H9 (cell line): Measurements from ENCODE around the gene STK26. TPM values are rescaled to one million over a fixed set of nuclear protein-coding genes. Genes with fewer than 3 reads are reported as not detected.

ENCODE experiments used
- DNase-seq: peaks from one replicate; pipeline ENCODE4 v3.0.0-alpha.2; 2017
- H2AFZ ChIP-seq: one replicate; pipeline ENCODE4 v1.6.1; 2013; ENCODE audit warnings: mild to moderate bottlenecking, low read length, control low read depth, moderate library complexity
- H2AK5ac ChIP-seq: 2 replicates; pipeline ENCODE4 v1.6.1; 2013; ENCODE audit warnings: low read length, control low read depth, mixed read lengths; ENCODE audit not compliant: insufficient read length
- H2BK120ac ChIP-seq: one replicate; pipeline ENCODE4 v1.6.1; 2013; ENCODE audit warnings: low read depth, mild to moderate bottlenecking, low read length, control low read depth, inconsistent platforms; ENCODE audit not compliant: poor library complexity, severe bottlenecking
- H2BK12ac ChIP-seq: 2 replicates; pipeline ENCODE4 v1.6.1; 2013; ENCODE audit warnings: low read length, control low read depth, mixed read lengths, low read depth; ENCODE audit not compliant: insufficient read length
- H2BK15ac ChIP-seq: 2 replicates; pipeline ENCODE4 v1.6.1; 2013; ENCODE audit warnings: low read depth, low read length, control low read depth
- H2BK20ac ChIP-seq: one replicate; pipeline ENCODE4 v1.6.1; 2013; ENCODE audit warnings: low read depth, mild to moderate bottlenecking, low read length, control low read depth, inconsistent platforms; ENCODE audit not compliant: poor library complexity, severe bottlenecking
- H2BK5ac ChIP-seq: 2 replicates; pipeline ENCODE4 v1.6.1; 2013; ENCODE audit warnings: low read length, control low read depth, mixed read lengths; ENCODE audit not compliant: insufficient read length
- H3K14ac ChIP-seq: 2 replicates; pipeline ENCODE4 v1.6.1; 2013; ENCODE audit warnings: low read length, control low read depth; ENCODE audit not compliant: insufficient read depth
- H3K18ac ChIP-seq: 2 replicates; pipeline ENCODE4 v1.6.1; 2013; ENCODE audit warnings: low read depth, mild to moderate bottlenecking, mixed read lengths, low read length, control low read depth; ENCODE audit not compliant: insufficient read length
- H3K23ac ChIP-seq: 2 replicates; pipeline ENCODE4 v1.6.1; 2013; ENCODE audit warnings: low read length, control low read depth, mixed read lengths, low read depth; ENCODE audit not compliant: insufficient read length
- H3K23me2 ChIP-seq: 2 replicates; pipeline ENCODE4 v1.6.1; 2013; ENCODE audit warnings: low read depth, mild to moderate bottlenecking, mixed read lengths, low read length, control low read depth; ENCODE audit not compliant: insufficient read length, poor library complexity, severe bottlenecking
- H3K27ac ChIP-seq: 2 replicates; pipeline ENCODE4 v1.5.1; 2013; ENCODE audit warnings: low read length, control low read depth, mixed read lengths, low read depth; ENCODE audit not compliant: insufficient read length
- H3K27me3 ChIP-seq: 2 replicates; pipeline ENCODE4 v1.6.1; 2013; ENCODE audit warnings: low read length, control low read depth, inconsistent platforms; ENCODE audit not compliant: insufficient read depth
- H3K4ac ChIP-seq: 2 replicates; pipeline ENCODE4 v1.6.1; 2013; ENCODE audit warnings: low read depth, mild to moderate bottlenecking, control low read depth, inconsistent platforms, low read length, moderate library complexity
- H3K4me1 ChIP-seq: 2 replicates; pipeline ENCODE4 v1.6.1; 2013; ENCODE audit warnings: low read length, control low read depth, inconsistent platforms; ENCODE audit not compliant: insufficient read depth
- H3K4me2 ChIP-seq: 2 replicates; pipeline ENCODE4 v1.6.1; 2013; ENCODE audit warnings: low read length, control low read depth, mixed read lengths; ENCODE audit not compliant: insufficient read length, insufficient read depth
- H3K56ac ChIP-seq: 2 replicates; pipeline ENCODE4 v1.6.1; 2013; ENCODE audit warnings: low read depth, mild to moderate bottlenecking, mixed read lengths, low read length, control low read depth; ENCODE audit not compliant: insufficient read length
- H3K79me1 ChIP-seq: 2 replicates; pipeline ENCODE4 v1.6.1; 2013; ENCODE audit warnings: low read depth, mild to moderate bottlenecking, moderate library complexity, low read length, control low read depth, inconsistent platforms; ENCODE audit not compliant: insufficient read depth, poor library complexity, severe bottlenecking
- H3K79me2 ChIP-seq: 2 replicates; pipeline ENCODE4 v1.6.1; 2013; ENCODE audit warnings: low read length, control low read depth, inconsistent platforms; ENCODE audit not compliant: insufficient read depth
- H3K9ac ChIP-seq: 2 replicates; pipeline ENCODE4 v1.6.1; 2013; ENCODE audit warnings: low read length, control low read depth, mixed read lengths; ENCODE audit not compliant: insufficient read length; ENCODE audit errors: extremely low read depth
- H3K9me3 ChIP-seq: one replicate; pipeline ENCODE4 v1.6.1; 2013; ENCODE audit warnings: low read depth, low read length, inconsistent platforms; ENCODE audit not compliant: control insufficient read depth
- H3T11ph ChIP-seq: one replicate; pipeline ENCODE4 v1.6.1; 2013; ENCODE audit warnings: mild to moderate bottlenecking, low read length, control low read depth, inconsistent platforms
- H4K20me1 ChIP-seq: one replicate; pipeline ENCODE4 v1.6.1; 2013; ENCODE audit not compliant: control insufficient read depth, insufficient read length, insufficient read depth
- H4K5ac ChIP-seq: 2 replicates; pipeline ENCODE4 v1.6.1; 2013; ENCODE audit warnings: low read depth, mild to moderate bottlenecking, mixed read lengths, low read length, control low read depth; ENCODE audit not compliant: insufficient read length
- H4K8ac ChIP-seq: replicated peaks from 2 replicates; pipeline ENCODE4 v1.6.1; 2013; ENCODE audit warnings: low read length, control low read depth, mixed read lengths, low read depth; ENCODE audit not compliant: insufficient read length
- H4K91ac ChIP-seq: 2 replicates; pipeline ENCODE4 v1.6.1; 2013; ENCODE audit warnings: low read depth, mild to moderate bottlenecking, moderate library complexity, mixed read lengths, low read length, control low read depth; ENCODE audit not compliant: insufficient read length
- H3K27ac Mint-ChIP-seq, 3 experiments: 2 replicates in 2 of 3; 3 replicates in 1 of 3; pipeline ENCODE4 v1.8.0; 2020 to 2021; ENCODE audit warnings: mixed read lengths in 3 of 3, mild to moderate bottlenecking in 1 of 3, moderate library complexity in 1 of 3
- H3K27me3 Mint-ChIP-seq: 2 replicates; pipeline ENCODE4 v1.8.0; 2021; ENCODE audit warnings: low read depth, mild to moderate bottlenecking, moderate library complexity, mixed read lengths
- H3K36me3 Mint-ChIP-seq, 3 experiments: 2 replicates in 2 of 3; 3 replicates in 1 of 3; pipeline ENCODE4 v1.8.0; 2020 to 2021; ENCODE audit warnings: low read depth in 3 of 3, mixed read lengths in 3 of 3; ENCODE audit not compliant: insufficient read depth in 1 of 3
- H3K4me1 Mint-ChIP-seq, 2 experiments: 2 replicates each; pipeline ENCODE4 v1.8.0; 2020; ENCODE audit warnings: mixed read lengths in 2 of 2
- H3K4me3 Mint-ChIP-seq, 2 experiments: 2 replicates in 1 of 2; 3 replicates in 1 of 2; pipeline ENCODE4 v1.8.0; 2020 to 2021; ENCODE audit warnings: mild to moderate bottlenecking in 2 of 2, mixed read lengths in 2 of 2, moderate library complexity in 1 of 2
- H3K9me3 Mint-ChIP-seq, 2 experiments: 2 replicates in 1 of 2; 3 replicates in 1 of 2; pipeline ENCODE4 v1.8.0; 2020; ENCODE audit warnings: mild to moderate bottlenecking in 2 of 2, mixed read lengths in 2 of 2, moderate library complexity in 1 of 2
- total RNA-seq: library from RNA; stranded (reverse); gene quantifications from 2 replicates; pipeline ENCODE4 v1.2.1, GENCODE V29; 2021
- TF ChIP-seq, protein P1 (sequence below): fragments of 200-600 bp; sonication (generic); conservative IDR thresholded peaks from 3 replicates; pipeline ENCODE4 v1.8.0; 2021; ENCODE audit warnings: antibody characterized with exemption, mild to moderate bottlenecking

The STK26 gene
- total RNA-seq, 1 experiment from 2014 or later = 99.2 TPM

DNA sequence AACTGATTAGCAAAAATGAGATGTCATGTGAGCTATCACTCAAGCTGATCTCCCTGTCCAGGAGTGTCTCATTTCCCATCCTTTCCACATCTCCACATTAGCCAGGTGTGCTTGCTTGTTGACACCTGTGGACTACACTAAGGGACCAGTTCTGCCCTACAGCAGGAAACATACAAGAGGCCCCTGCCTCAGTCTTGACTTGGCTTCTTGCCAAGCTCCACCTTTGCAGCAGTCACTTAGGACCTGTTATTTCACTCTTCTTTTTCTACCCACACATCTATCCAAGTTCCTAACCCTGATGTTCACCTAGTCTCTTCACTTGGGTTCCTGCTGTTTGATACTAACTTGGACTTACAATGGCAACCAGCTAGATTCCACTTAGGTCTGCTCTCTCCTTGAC lies 91.5 kb downstream of the STK26 start:
- TF ChIP-seq, protein P1, sequence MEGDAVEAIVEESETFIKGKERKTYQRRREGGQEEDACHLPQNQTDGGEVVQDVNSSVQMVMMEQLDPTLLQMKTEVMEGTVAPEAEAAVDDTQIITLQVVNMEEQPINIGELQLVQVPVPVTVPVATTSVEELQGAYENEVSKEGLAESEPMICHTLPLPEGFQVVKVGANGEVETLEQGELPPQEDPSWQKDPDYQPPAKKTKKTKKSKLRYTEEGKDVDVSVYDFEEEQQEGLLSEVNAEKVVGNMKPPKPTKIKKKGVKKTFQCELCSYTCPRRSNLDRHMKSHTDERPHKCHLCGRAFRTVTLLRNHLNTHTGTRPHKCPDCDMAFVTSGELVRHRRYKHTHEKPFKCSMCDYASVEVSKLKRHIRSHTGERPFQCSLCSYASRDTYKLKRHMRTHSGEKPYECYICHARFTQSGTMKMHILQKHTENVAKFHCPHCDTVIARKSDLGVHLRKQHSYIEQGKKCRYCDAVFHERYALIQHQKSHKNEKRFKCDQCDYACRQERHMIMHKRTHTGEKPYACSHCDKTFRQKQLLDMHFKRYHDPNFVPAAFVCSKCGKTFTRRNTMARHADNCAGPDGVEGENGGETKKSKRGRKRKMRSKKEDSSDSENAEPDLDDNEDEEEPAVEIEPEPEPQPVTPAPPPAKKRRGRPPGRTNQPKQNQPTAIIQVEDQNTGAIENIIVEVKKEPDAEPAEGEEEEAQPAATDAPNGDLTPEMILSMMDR = no peak
- H3K27ac Mint-ChIP-seq = no peak overlapping the region

More for the DNA sequence above, 91.5 kb downstream of the STK26 start:
- Histone ChIP-seq H2BK5ac (no peak overlapping the region), H4K8ac (no peak overlapping the region), H3K18ac (no peak overlapping the region), H3K4me1 (peaks cover under 1% of the 10 kb centered on the region), H2BK15ac (no peak overlapping the region), H3K79me2 (no peaks in the 10 kb centered on the region), H2BK20ac (no peak overlapping the region), H2BK120ac (no peak overlapping the region), H3K9me3 (no peaks in the 10 kb centered on the region), H3K23me2 (no peaks in the 10 kb centered on the region), H2AK5ac (no peak overlapping the region), H3K9ac (no peak overlapping the region), H4K91ac (no peak overlapping the region), H2BK12ac (no peak overlapping the region), H3K79me1 (no peaks in the 10 kb centered on the region), H2AFZ (no peak overlapping the region), H4K20me1 (no peaks in the 10 kb centered on the region), H3K27ac (no peak overlapping the region), H3K4me2 (no peak overlapping the region), H3K27me3 (no peaks in the 10 kb centered on the region), H3K14ac (no peak overlapping the region), H3K4ac (no peak overlapping the region), H3T11ph (no peak overlapping the region), H3K23ac (no peak overlapping the region), H4K5ac (no peak overlapping the region), H3K56ac (no peak overlapping the region)
- Mint-ChIP-seq H3K9me3 (no peaks in the 10 kb centered on the region), H3K36me3 (no peaks in the 10 kb centered on the region; a peak in 1 of 7 replicates), H3K27me3 (0 out of 2 replicates have a peak, but pooled peaks cover 4% of the 10 kb centered on the region), H3K4me1 (peaks cover 11 to 18% of the 10 kb centered on the region in 2 experiments), H3K4me3 (no peak overlapping the region)
- no peak for DNase-seq
